OCI-LY1 (cell line): ENCODE results near the gene CDC42BPA.

Experiments
- CTCF ChIP-seq: fragments of 200-600 bp; sonication (generic), shearing (Covaris generic); IDR thresholded peaks from 2 replicates; pipeline ENCODE4 v1.5.1; 2017; ENCODE audit warnings: mild to moderate bottlenecking, antibody characterized with exemption, low read length, moderate library complexity, mixed read lengths
- EZH2 ChIP-seq: fragments of 200-600 bp; sonication (generic), shearing (Covaris generic); IDR thresholded peaks from 2 replicates; pipeline ENCODE4 v1.8.0; 2017; ENCODE audit warnings: borderline replicate concordance, mixed run types, mild to moderate bottlenecking, antibody characterized with exemption, low read length, moderate library complexity, mixed read lengths

GRCh38 chr1:227062306-227062705, 256.0 kb downstream of the CDC42BPA start:
- TF ChIP-seq CTCF, result no peak
- TF ChIP-seq EZH2, result no peak
